B cell (primary cell): Measurements from ENCODE around the gene CHTF18. TPM values are rescaled to one million over a fixed set of nuclear protein-coding genes. Genes with fewer than 3 reads are reported as not detected.

Source experiments
- ATAC-seq: fragments of 200-7000 bp; cut with Tn5 transposase; one replicate; pipeline ENCODE4 v1.10.0; 2021; ENCODE audit warnings: low read depth, mild to moderate bottlenecking, moderate number of reproducible peaks, moderate library complexity
- CTCF ChIA-PET: fragments of 350-600 bp; sonication (Branson Sonifier 250); formaldehyde crosslinking; loops from one replicate; lab custom pipeline; 2021; ENCODE audit warnings: antibody characterized with exemption, inconsistent platforms; lab: Charles Lee
- POLR2A ChIA-PET: fragments of 350-600 bp; sonication (Branson Sonifier 250); formaldehyde crosslinking; loops from one replicate; lab custom pipeline; 2021; ENCODE audit warnings: antibody characterized with exemption; lab: Charles Lee
- DNase-seq: peaks from one replicate; pipeline ENCODE4 v3.0.0; 2013
- H2AFZ ChIP-seq: 2 replicates; pipeline ENCODE4 v1.6.1; 2012; ENCODE audit warnings: mild to moderate bottlenecking, low read depth, low read length; ENCODE audit not compliant: insufficient read depth, poor library complexity, severe bottlenecking
- H3K27ac ChIP-seq, 2 donors: 1 replicate in 1 of 2; 2 replicates in 1 of 2; pipeline ENCODE4 v1.5.1; 2012 to 2013; ENCODE audit warnings: low read length in 2 of 2, mild to moderate bottlenecking in 2 of 2, moderate library complexity in 1 of 2
- H3K27me3 ChIP-seq, 4 experiments: fragments of 200-600 bp in 1 of 4; sonication (generic) in 1 of 4; replicated peaks in 1 of 4; 1 replicate in 2 of 4; 2 replicates in 2 of 4; pipeline versions ENCODE4 v1.6.1 to v1.7.0; 2013 to 2016; ENCODE audit warnings: low read length in 3 of 4, mild to moderate bottlenecking in 2 of 4, mixed read lengths in 1 of 4, moderate library complexity in 1 of 4; ENCODE audit not compliant: insufficient read depth in 4 of 4, control insufficient read depth in 3 of 4; ENCODE audit errors: control extremely low read depth in 1 of 4
- H3K36me3 ChIP-seq, 2 experiments: replicated peaks in 1 of 2; 1 replicate in 1 of 2; 2 replicates in 1 of 2; pipeline versions ENCODE4 v1.6.1 to v1.7.1; 2013; ENCODE audit warnings: low read length in 1 of 2; ENCODE audit not compliant: insufficient read depth in 2 of 2, control insufficient read depth in 1 of 2; ENCODE audit errors: control extremely low read depth in 1 of 2, extremely low read depth in 1 of 2
- H3K4me1 ChIP-seq, 2 donors: fragments of 200-600 bp in 1 of 2; sonication (generic) in 1 of 2; 1 replicate in 1 of 2; 2 replicates in 1 of 2; pipeline versions ENCODE4 v1.5.1 to v1.6.1; 2013 to 2017; ENCODE audit warnings: low read length in 2 of 2; ENCODE audit not compliant: control insufficient read depth in 2 of 2, insufficient read depth in 2 of 2
- H3K4me2 ChIP-seq: replicated peaks from 2 replicates; pipeline ENCODE3; 2012; ENCODE audit warnings: mild to moderate bottlenecking, low read depth, low read length; ENCODE audit not compliant: poor library complexity, severe bottlenecking
- H3K4me3 ChIP-seq, 5 experiments: fragments of 200-600 bp in 1 of 5; sonication (generic) in 1 of 5; 1 replicate in 3 of 5; 2 replicates in 2 of 5; pipeline versions ENCODE4 v1.5.1 to v1.7.0; 2011 to 2016; ENCODE audit warnings: low read length in 4 of 5, mild to moderate bottlenecking in 4 of 5, low read depth in 2 of 5, control low read depth in 1 of 5, moderate library complexity in 1 of 5; ENCODE audit not compliant: insufficient read depth in 1 of 5; ENCODE audit errors: control extremely low read depth in 1 of 5, extremely low read depth in 1 of 5
- H3K79me2 ChIP-seq: fragments of 200-600 bp; sonication (generic); one replicate; pipeline ENCODE4 v1.6.0; 2016; ENCODE audit warnings: low read length; ENCODE audit not compliant: control insufficient read depth, insufficient read depth
- H3K9ac ChIP-seq: fragments of 200-600 bp; sonication (generic); 2 replicates; pipeline ENCODE4 v1.6.1; 2017; ENCODE audit warnings: mild to moderate bottlenecking, low read length, moderate library complexity
- H3K9me3 ChIP-seq, 3 donors: one replicate each; pipeline versions ENCODE4 v1.6.1 to v1.7.1; 2013; ENCODE audit warnings: low read length in 2 of 3; ENCODE audit not compliant: control insufficient read depth in 2 of 3, insufficient read depth in 1 of 3; ENCODE audit errors: control extremely low read depth in 1 of 3
- H4K20me1 ChIP-seq: 2 replicates; pipeline ENCODE4 v1.6.0; 2012; ENCODE audit warnings: mild to moderate bottlenecking, low read length; ENCODE audit not compliant: insufficient read depth, control insufficient read depth, poor library complexity, severe bottlenecking
- H3K27ac Mint-ChIP-seq: one replicate; pipeline ENCODE4 v1.8.0; 2021; ENCODE audit warnings: mixed read lengths
- H3K27me3 Mint-ChIP-seq: one replicate; pipeline ENCODE4 v1.8.0; 2021; ENCODE audit warnings: mixed read lengths
- H3K4me1 Mint-ChIP-seq: one replicate; pipeline ENCODE4 v1.8.0; 2021; ENCODE audit warnings: mixed read lengths
- H3K4me3 Mint-ChIP-seq: one replicate; pipeline ENCODE4 v1.8.0; 2021; ENCODE audit warnings: mixed read lengths
- H3K9me3 Mint-ChIP-seq: one replicate; pipeline ENCODE4 v1.8.0; 2022; ENCODE audit warnings: mixed read lengths; ENCODE audit not compliant: insufficient read depth
- EZH2 ChIP-seq: IDR thresholded peaks from 2 replicates; pipeline ENCODE4 v1.6.1; 2012; ENCODE audit warnings: borderline replicate concordance, low read depth, mild to moderate bottlenecking, moderate library complexity, low read length; ENCODE audit not compliant: insufficient read depth, poor library complexity, severe bottlenecking
- WGBS: methylation state at CpG from one replicate; pipeline ENCODE4 v1.1.5; 2013; ENCODE audit warnings: missing lambda C conversion rate; ENCODE audit not compliant: insufficient coverage; 5-methylcytosine and 5-hydroxymethylcytosine counted together
- intact Hi-C: fragments of 100-400 bp; cut with micrococcal nuclease; formaldehyde crosslinking; loops from one replicate; pipeline ENCODE4 v1.10.0; 2022
- polyA plus RNA-seq: library from polyadenylated mRNA; depleted of rRNA; stranded (reverse); fragments of >200 nt; gene quantifications from 2 replicates; pipeline ENCODE4 v1.2.3, GENCODE V29; 2012
- total RNA-seq, 2 donors: library from RNA; stranded (reverse); fragments of 120-200 nt in 1 of 2; gene quantifications; 1 replicate in 1 of 2; 2 replicates in 1 of 2; pipeline versions ENCODE4 v1.2.3 to v1.2.4, GENCODE V29; 2013 to 2022
- TF ChIP-seq, protein P1 (sequence below): fragments of 200-600 bp; IDR thresholded peaks from one replicate; pipeline ENCODE4 v1.8.0; 2022; ENCODE audit warnings: antibody characterized with exemption, mild to moderate bottlenecking

Gene CHTF18
- total and polyA plus RNA-seq, 2 donors (not counting 1 experiment from before 2014, with no cell fraction given): 72.3 to 76.1 TPM

DNA sequence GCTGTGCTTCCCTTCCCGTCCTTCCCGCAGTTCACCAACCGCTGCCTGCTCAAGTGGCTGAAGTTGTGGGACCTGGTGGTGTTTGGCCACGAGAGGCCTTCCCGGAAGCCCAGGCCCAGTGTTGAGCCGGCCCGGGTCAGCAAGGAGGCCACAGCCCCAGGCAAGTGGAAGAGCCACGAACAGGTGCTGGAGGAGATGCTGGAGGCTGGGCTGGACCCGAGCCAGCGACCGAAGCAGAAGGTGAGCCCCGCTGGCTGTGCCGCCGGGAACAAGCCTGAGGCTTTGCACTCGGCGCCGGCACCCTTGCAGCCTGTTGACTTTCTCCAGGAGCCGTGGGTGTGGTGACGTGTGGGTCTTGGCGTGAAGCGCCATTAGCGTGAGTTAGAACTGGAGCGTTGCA, 2.7 kb downstream of the CHTF18 start:
- Histone ChIP-seq H2AFZ (no peak overlapping the region), H4K20me1 (peaks cover 16% of the 10 kb centered on the region), H3K4me1 (peaks cover 13 to 20% of the 10 kb centered on the region in 2 donors), H3K36me3 (peaks cover 0 to 5% of the 10 kb centered on the region in 2 experiments), H3K4me2 (no peak overlapping the region), H3K9ac (no peak overlapping the region), H3K4me3 (no peak overlapping the region), H3K27ac (no peak overlapping the region), H3K9me3 (no peaks in the 10 kb centered on the region), H3K79me2 (peaks cover 11% of the 10 kb centered on the region), H3K27me3 (no peaks in the 10 kb centered on the region)
- intact Hi-C loops: no loop called here
- CTCF ChIA-PET: no interaction called here
- ATAC-seq (no peak), DNase-seq (no peak)
- TF ChIP-seq, protein P1, sequence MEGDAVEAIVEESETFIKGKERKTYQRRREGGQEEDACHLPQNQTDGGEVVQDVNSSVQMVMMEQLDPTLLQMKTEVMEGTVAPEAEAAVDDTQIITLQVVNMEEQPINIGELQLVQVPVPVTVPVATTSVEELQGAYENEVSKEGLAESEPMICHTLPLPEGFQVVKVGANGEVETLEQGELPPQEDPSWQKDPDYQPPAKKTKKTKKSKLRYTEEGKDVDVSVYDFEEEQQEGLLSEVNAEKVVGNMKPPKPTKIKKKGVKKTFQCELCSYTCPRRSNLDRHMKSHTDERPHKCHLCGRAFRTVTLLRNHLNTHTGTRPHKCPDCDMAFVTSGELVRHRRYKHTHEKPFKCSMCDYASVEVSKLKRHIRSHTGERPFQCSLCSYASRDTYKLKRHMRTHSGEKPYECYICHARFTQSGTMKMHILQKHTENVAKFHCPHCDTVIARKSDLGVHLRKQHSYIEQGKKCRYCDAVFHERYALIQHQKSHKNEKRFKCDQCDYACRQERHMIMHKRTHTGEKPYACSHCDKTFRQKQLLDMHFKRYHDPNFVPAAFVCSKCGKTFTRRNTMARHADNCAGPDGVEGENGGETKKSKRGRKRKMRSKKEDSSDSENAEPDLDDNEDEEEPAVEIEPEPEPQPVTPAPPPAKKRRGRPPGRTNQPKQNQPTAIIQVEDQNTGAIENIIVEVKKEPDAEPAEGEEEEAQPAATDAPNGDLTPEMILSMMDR: no peak
- TF ChIP-seq EZH2: no peak
- POLR2A ChIA-PET: no interaction called here
- no peak overlapping the region for H3K27ac Mint-ChIP-seq
- H3K9me3 Mint-ChIP-seq: no peaks in the 10 kb centered on the region
- no peak overlapping the region for H3K4me3 Mint-ChIP-seq
- 97% methylated on average over 22 of the region's 23 CpGs for WGBS
- no peaks in the 10 kb centered on the region for H3K27me3 Mint-ChIP-seq
- H3K4me1 Mint-ChIP-seq: peaks cover 7% of the 10 kb centered on the region

DNA sequence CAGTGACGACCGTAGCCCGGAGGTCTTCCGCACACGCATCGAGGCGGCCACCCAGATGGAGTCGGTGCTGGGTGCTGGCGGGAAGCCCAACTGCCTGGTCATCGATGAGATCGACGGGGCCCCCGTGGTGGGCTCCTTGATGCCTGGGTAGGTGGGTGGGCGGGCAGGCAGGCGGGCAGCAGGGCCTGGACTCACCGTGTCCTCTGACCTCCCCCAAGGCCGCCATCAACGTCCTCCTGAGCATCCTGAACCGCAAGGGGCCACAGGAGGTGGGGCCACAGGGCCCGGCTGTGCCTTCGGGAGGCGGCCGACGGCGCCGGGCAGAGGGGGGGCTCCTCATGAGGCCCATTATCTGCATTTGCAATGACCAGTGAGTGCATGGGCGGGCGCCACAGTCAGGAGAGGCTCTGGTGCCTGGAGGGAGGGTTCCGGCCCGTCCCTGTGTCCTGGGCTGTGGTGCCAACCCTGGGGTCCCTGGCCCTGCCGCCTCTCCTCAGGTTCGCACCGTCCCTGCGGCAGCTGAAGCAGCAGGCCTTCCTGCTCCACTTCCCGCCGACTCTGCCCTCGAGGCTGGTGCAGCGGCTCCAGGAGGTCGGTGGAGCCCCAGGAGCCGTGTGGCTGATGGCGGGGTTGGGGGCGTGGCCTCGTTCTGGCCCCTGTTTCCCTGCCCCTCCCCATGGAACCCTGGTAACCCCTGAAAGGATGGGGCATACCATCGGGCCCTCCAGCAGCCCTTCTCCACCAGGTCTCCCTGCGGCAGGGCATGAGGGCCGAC, 4.0 kb downstream of the CHTF18 start:
- Histone ChIP-seq H3K4me3 (no peak overlapping the region), H2AFZ (no peak overlapping the region), H3K27ac (no peak overlapping the region), H3K9ac (no peak overlapping the region), H3K36me3 (no peaks in the 10 kb centered on the region), H3K27me3 (no peaks in the 10 kb centered on the region), H3K79me2 (peaks cover 7% of the 10 kb centered on the region), H3K9me3 (no peaks in the 10 kb centered on the region), H3K4me1 (peaks cover 8 to 14% of the 10 kb centered on the region in 2 donors), H4K20me1 (peaks cover 5% of the 10 kb centered on the region), H3K4me2 (no peak overlapping the region)
- TF ChIP-seq, protein P1: no peak
- TF ChIP-seq EZH2: no peak
- Mint-ChIP-seq H3K4me1 (peaks cover 5% of the 10 kb centered on the region), H3K4me3 (no peak overlapping the region), H3K27me3 (no peaks in the 10 kb centered on the region), H3K9me3 (no peaks in the 10 kb centered on the region), H3K27ac (no peak overlapping the region)
- intact Hi-C loops: no loop called here
- DNase-seq: no peak
- no peak for ATAC-seq
- POLR2A ChIA-PET: no interaction called here
- CTCF ChIA-PET: no interaction called here
- 97% methylated on average over 45 of the region's 46 CpGs for WGBS
